ENCODE data around the gene MYCBP2.

GRCh38 chr13:77328819-77329132, 1.9 kb upstream of the MYCBP2 start:
- TF ChIP-seq CTCF (conservative IDR thresholded peaks at IDR 0.05 in 1 of 2, IDR thresholded peaks at IDR 0.05 in 1 of 2; ENCODE audit: extremely low read depth in 1 of 2, insufficient read depth in 1 of 2, low read depth in 1 of 2, low read length in 2 of 2) = no peak
- no peak for TF ChIP-seq EZH2 (IDR thresholded peaks at IDR 0.05; ENCODE audit: borderline replicate concordance, low read length)
